Keratinocyte (primary cell): ENCODE measurements around the gene DMC1. TPM values are rescaled to one million over a fixed set of nuclear protein-coding genes. Genes with fewer than 3 reads are reported as not detected.

Experiments used
- DNase-seq: peaks from one replicate; pipeline ENCODE4 v3.0.0-alpha.2; 2011; ENCODE audit warnings: low read depth, missing footprints, low spot score
- FAIRE-seq: peaks from 2 replicates; lab custom pipeline; 2011; peaks lifted over from hg19 to GRCh38; lab: Jason Lieb, UNC
- H2AFZ ChIP-seq: 2 replicates; pipeline ENCODE4 v1.6.0; 2012; ENCODE audit warnings: low read length, control low read depth, inconsistent platforms; ENCODE audit not compliant: control insufficient read depth
- H3K27ac ChIP-seq: 2 replicates; pipeline ENCODE4 v1.5.1; 2011; ENCODE audit warnings: low read length; ENCODE audit not compliant: control insufficient read depth, insufficient read depth
- H3K27me3 ChIP-seq: 3 replicates; pipeline ENCODE4 v1.6.0; 2011; ENCODE audit warnings: low read length; ENCODE audit not compliant: control insufficient read depth, insufficient read depth; ENCODE audit errors: extremely low read depth
- H3K36me3 ChIP-seq, 2 experiments: 2 replicates in 1 of 2; 3 replicates in 1 of 2; pipeline ENCODE4 v1.5.1; 2011; ENCODE audit warnings: low read length in 2 of 2, mild to moderate bottlenecking in 1 of 2; ENCODE audit not compliant: control insufficient read depth in 2 of 2, insufficient read depth in 2 of 2; ENCODE audit errors: extremely low read depth in 1 of 2
- H3K4me1 ChIP-seq: 3 replicates; pipeline ENCODE4 v1.5.1; 2011; ENCODE audit warnings: low read length; ENCODE audit not compliant: control insufficient read depth, insufficient read depth; ENCODE audit errors: extremely low read depth
- H3K4me2 ChIP-seq: 3 replicates; pipeline ENCODE4 v1.6.0; 2011; ENCODE audit warnings: low read depth, low read length; ENCODE audit not compliant: control insufficient read depth, insufficient read depth; ENCODE audit errors: extremely low read depth
- H3K4me3 ChIP-seq, 3 experiments: fragments of 200-600 bp in 1 of 3; sonication (generic) in 1 of 3; 2 replicates in 2 of 3; 3 replicates in 1 of 3; pipeline ENCODE4 v1.5.1; 2011 to 2016; ENCODE audit warnings: low read length in 3 of 3, mild to moderate bottlenecking in 3 of 3, control low read depth in 2 of 3, inconsistent platforms in 1 of 3, low read depth in 1 of 3, mixed read lengths in 1 of 3, mixed run types in 1 of 3, moderate library complexity in 1 of 3; ENCODE audit not compliant: control insufficient read depth in 2 of 3, insufficient read depth in 2 of 3; ENCODE audit errors: extremely low read depth in 1 of 3
- H3K79me2 ChIP-seq: 2 replicates; pipeline ENCODE4 v1.6.0; 2012; ENCODE audit warnings: low read length; ENCODE audit not compliant: control insufficient read depth, insufficient read depth
- H3K9ac ChIP-seq: 3 replicates; pipeline ENCODE4 v1.6.0; 2011; ENCODE audit warnings: low read length; ENCODE audit not compliant: control insufficient read depth, insufficient read depth; ENCODE audit errors: extremely low read depth
- H3K9me1 ChIP-seq: 3 replicates; pipeline ENCODE4 v1.6.0; 2011; ENCODE audit warnings: low read length; ENCODE audit not compliant: control insufficient read depth, insufficient read depth; ENCODE audit errors: extremely low read depth
- H3K9me3 ChIP-seq: 2 replicates; pipeline ENCODE4 v1.5.1; 2012; ENCODE audit warnings: low read depth, low read length; ENCODE audit not compliant: control insufficient read depth
- H4K20me1 ChIP-seq: 3 replicates; pipeline ENCODE4 v1.6.0; 2011; ENCODE audit warnings: low read length; ENCODE audit not compliant: control insufficient read depth, insufficient read depth; ENCODE audit errors: extremely low read depth
- CTCF ChIP-seq, 3 experiments: IDR thresholded peaks in 1 of 3; conservative IDR thresholded peaks in 1 of 3; optimal IDR thresholded peaks in 1 of 3; 2 replicates in 2 of 3; 3 replicates in 1 of 3; pipeline versions ENCODE3 to v1.5.1; 2011; ENCODE audit warnings: low read length in 3 of 3, mild to moderate bottlenecking in 3 of 3, moderate library complexity in 2 of 3, control low read depth in 1 of 3, inconsistent platforms in 1 of 3; ENCODE audit not compliant: insufficient read depth in 2 of 3; ENCODE audit errors: extremely low read depth in 1 of 3
- EZH2 ChIP-seq: IDR thresholded peaks from one replicate; pipeline ENCODE4 v1.6.1; 2012; ENCODE audit warnings: inconsistent platforms, mild to moderate bottlenecking, low read length, moderate library complexity
- dilution Hi-C: fragments of 300-500 bp; cut with MboI; formaldehyde crosslinking; loops from one replicate; pipeline ENCODE4 v1.7.0; 2020; ENCODE audit warnings: low sequenced_read_pairs; ENCODE audit not compliant: extremely low pct_ligation_motif_present
- polyA plus RNA-seq, 5 experiments: library from polyadenylated mRNA; depleted of rRNA in 3 of 5; stranded (reverse) in 3 of 5; stranded (forward) in 1 of 5; unstranded in 1 of 5; fragments of >200 nt; gene quantifications; 1 replicate in 1 of 5; 2 replicates in 3 of 5; 3 replicates in 1 of 5; pipeline versions ENCODE4 v1.2.1 to v1.2.3, GENCODE V29; 2011 to 2012; ENCODE audit warnings: missing spikeins in 2 of 5, low read depth in 1 of 5, low replicate concordance in 1 of 5

DMC1 gene
- polyA plus RNA-seq, 1 donor (not counting 4 experiments of a cell fraction or from before 2014, with no cell fraction given) = 0.30 TPM

GRCh38 chr22:38504731-38505540 lies 65.0 kb downstream of the DMC1 start:
- Histone ChIP-seq H3K27me3 (no peaks in the 10 kb centered on the region), H4K20me1 (peaks cover 33% of the 10 kb centered on the region), H3K36me3 (peaks cover 6 to 19% of the 10 kb centered on the region in 2 experiments), H3K4me3 (peak overlapping the region; percentile 87 to 92 (median 92)), H3K9me1 (peaks cover 3% of the 10 kb centered on the region), H3K9me3 (no peaks in the 10 kb centered on the region), H3K4me2 (peak overlapping the region; percentile 98), H3K4me1 (peaks cover 21% of the 10 kb centered on the region), H2AFZ (no peak overlapping the region), H3K79me2 (peaks cover 58% of the 10 kb centered on the region), H3K9ac (peak overlapping the region; percentile 99), H3K27ac (peak overlapping the region; percentile 98)
- no peak for FAIRE-seq
- DNase-seq = no peak
- TF ChIP-seq CTCF (optimal IDR thresholded peaks at IDR 0.05 in 1 of 3, IDR thresholded peaks at IDR 0.05 in 1 of 3, conservative IDR thresholded peaks at IDR 0.05 in 1 of 3; ENCODE audit: extremely low read depth in 1 of 3, insufficient read depth in 2 of 3, low read length in 3 of 3) (no peak), EZH2 (no peak)
- dilution Hi-C loops = no loop called here

GRCh38 chr22:38503021-38503420 lies 67.0 kb downstream of the DMC1 start:
- no peak for DNase-seq
- peaks cover 77% of the 10 kb centered on the region for H3K79me2 ChIP-seq
- TF ChIP-seq EZH2 (no peak), CTCF (optimal IDR thresholded peaks at IDR 0.05 in 1 of 3, IDR thresholded peaks at IDR 0.05 in 1 of 3, conservative IDR thresholded peaks at IDR 0.05 in 1 of 3; ENCODE audit: extremely low read depth in 1 of 3, insufficient read depth in 2 of 3, low read length in 3 of 3) (no peak)
- H3K9me3 ChIP-seq = no peaks in the 10 kb centered on the region
- peaks cover 3% of the 10 kb centered on the region for H3K9me1 ChIP-seq
- FAIRE-seq = no peak
- peaks cover 13 to 37% of the 10 kb centered on the region in 2 experiments for H3K36me3 ChIP-seq
- peak overlapping the region; percentile 98 for H3K4me2 ChIP-seq
- H2AFZ ChIP-seq = no peak overlapping the region
- peak overlapping the region in 2 of 3 experiments; percentile 92 for H3K4me3 ChIP-seq
- H3K27me3 ChIP-seq = no peaks in the 10 kb centered on the region
- H4K20me1 ChIP-seq = peaks cover 33% of the 10 kb centered on the region
- H3K4me1 ChIP-seq = peaks cover 21% of the 10 kb centered on the region
- no peak overlapping the region for H3K9ac ChIP-seq
- H3K27ac ChIP-seq = peak overlapping the region; percentile 98
- dilution Hi-C loops = no loop called here
